T-helper 2 cell (primary cell): ENCODE results near the gene MBOAT1.
"Not testable (repeated sequence)": the region's sequence is repeated elsewhere in the genome, so short reads cannot be mapped to it uniquely, and the experiment has no call there.

ENCODE experiments used
- DNase-seq, 5 experiments: peaks; one replicate each; pipeline versions ENCODE4 v3.0.0 to v3.0.0-alpha.2; 2012 to 2022

MBOAT1 gene

DNA sequence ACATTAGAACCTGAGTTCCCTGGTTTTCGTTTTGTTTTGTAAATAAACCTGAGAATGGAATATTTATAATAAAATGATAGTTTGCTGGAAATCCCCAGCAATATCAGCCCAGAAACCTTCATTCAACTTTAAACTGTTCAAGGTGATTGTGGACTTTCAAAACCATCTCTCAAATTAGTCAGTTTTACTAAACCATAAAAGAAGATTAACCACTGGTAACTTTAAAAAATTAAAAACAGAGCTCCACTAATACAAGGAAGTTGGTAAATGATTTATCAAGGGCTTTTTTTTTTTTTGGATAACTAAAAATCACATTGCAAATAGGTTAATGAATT, 10.0 kb downstream of the MBOAT1 start:
- peak in 1 of 5 experiments; percentile 64 for DNase-seq

DNA sequence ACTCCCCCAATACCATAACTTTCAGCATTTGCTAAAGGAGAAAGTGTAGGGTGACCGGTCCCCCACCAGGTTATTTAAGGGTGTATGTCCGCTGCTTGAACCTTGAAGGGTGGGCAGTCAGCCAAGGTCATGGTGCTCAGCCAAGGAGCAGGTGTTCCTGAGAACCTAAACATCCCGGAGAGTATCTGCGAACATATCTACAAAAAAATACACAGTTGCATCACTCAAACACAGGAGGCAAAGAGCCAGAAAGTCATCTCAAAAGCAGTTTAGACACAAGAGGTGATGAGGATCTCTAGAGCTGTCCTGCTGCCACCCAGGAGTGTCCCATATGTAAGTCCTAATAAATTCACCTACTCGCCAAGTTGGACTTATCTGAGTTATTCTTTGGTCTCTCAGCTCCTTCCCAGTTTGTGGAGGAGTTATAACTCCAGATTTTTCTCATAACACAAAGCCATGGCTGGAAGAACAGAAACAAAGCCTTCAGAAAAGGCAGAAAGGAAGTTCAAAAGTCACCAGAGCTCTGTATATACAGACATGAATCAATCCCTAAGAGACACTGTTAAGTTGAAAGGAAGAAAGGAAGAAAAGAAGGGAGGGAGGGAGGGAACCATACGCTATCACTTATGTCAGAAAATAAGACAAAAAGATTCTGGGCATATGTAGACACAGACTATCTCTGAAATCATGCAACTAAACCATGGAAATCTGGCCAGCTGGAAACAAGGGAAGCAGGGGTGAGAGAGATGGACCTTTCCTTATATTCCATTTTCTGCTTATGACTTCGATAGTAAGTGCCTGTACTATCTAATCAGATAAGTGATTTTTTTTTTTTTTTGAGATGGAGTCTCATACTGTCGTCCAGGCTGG, 11.3 kb downstream of the MBOAT1 start:
- DNase-seq, result peak in 1 of 5 experiments; percentile 43

DNA sequence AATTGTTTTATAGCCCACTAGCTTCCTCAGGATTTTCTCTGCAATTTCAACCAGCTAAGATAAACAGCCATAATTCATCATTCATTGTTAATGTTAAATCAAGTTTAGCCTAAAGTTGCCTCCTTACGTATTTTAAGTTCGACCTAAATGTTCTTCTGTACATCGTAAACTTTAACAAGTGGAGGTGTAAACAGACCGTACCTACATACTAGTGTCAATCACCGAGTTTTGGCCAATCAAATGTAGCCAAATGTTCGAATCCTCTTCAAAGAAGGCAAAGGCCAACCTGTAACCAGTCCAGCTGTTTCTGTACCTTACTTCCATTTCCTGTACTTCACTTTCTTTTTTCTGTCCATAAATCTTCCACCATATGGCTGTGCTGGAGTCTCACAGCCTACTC, 13.5 kb downstream of the MBOAT1 start:
- DNase-seq, result no peak

DNA sequence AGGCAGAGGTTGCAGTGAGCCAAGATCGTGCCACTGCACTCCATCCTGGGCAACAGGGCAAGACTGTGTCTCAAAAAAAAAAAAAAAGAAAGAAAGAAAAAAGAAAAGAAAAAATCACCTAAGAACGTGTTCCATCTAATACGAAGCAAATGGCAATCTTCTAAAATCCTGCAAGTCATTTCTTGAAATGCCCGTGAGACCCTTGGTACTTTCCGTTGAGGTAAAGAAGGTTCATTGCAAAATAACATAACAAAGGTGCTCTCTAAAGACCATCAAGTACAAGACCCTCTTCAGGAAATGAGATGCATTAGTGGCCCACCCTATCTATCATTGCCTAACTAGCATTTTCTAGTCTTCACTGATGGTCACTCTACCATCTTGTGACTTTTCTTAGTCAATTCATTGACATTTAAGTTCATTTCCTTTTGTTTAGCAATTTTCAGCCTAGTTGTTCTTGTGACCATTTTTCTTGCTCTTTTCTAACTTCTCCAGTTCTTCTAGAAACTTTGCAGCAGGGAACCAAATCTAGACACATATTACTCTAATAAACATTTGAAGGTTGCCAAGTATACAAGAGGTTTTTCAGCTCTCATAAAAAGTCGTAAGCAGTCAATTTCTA, 14.0 kb downstream of the MBOAT1 start:
- DNase-seq, result no peak

DNA sequence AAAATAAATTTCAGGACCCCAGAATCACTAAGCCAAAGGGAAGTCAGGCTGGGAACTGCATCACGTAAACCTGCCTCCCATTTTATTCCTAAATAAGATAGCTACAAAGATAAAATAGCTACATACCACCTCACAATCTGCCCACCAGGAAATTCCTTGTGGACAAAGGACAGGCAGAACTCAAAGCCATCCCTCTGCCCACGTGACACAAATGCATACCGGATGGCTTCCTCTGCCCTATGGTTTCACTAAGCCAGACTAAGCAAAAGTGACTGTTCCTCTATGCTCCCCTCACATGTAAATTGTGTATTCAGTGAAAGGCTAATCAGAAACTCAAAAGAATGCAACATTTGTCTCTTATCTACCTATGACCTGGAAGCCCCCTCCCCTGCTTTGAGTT, 15.0 kb downstream of the MBOAT1 start:
- no peak for DNase-seq

GRCh38 chr6:20192625-20193024, 19.6 kb downstream of the MBOAT1 start:
- no peak for DNase-seq

- DNase-seq, result peak in 1 of 5 experiments; percentile 57
These were observed 20.3 kb downstream of the MBOAT1 start for GRCh38 chr6:20191992-20192391.

- peak in 1 of 5 experiments; percentile 82 for DNase-seq
These were observed 23.6 kb downstream of the MBOAT1 start for GRCh38 chr6:20188630-20189075.

DNA sequence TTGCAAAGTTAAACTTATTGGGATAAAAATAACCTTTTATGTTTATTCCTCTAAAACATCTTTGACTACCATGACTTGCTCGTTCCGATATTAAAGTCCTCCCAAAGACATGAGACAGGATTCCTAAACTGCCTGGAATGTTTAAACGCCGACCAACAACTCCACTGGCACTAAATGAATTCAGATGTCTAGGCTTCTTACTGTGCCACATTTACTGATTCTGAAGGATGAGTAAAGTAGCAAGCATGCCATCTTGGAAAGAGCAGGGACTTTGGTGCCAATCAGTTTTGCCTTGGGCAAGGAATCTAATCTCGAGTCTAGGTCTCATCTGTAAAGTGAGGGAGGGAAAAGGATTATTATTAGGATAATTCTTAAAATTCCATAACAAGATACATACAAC, 25.3 kb downstream of the MBOAT1 start:
- DNase-seq, result no peak

DNA sequence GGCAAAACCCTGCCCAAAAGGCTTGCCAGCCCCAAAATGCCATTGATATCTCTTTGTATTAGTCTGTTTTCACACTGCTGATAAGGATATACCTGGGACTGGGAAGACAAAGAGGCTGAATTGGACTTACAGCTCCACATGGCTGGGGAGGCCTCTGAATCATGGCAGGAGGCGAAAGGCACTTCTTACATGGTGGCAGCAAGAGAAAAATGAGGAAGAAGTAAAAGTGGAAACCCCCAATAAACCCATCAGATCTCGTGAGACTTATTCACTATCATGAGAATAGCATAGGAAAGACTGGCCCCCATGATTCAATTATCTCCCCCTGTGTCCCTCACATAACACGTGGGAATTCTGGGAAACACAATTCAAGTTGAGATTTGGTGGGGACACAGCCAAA, 28.6 kb downstream of the MBOAT1 start:
- no peak for DNase-seq

- DNase-seq, result no peak
These were observed 29.2 kb downstream of the MBOAT1 start for GRCh38 chr6:20182926-20183521.

- no peak for DNase-seq
These were observed 30.2 kb downstream of the MBOAT1 start for GRCh38 chr6:20182069-20182468.

DNA sequence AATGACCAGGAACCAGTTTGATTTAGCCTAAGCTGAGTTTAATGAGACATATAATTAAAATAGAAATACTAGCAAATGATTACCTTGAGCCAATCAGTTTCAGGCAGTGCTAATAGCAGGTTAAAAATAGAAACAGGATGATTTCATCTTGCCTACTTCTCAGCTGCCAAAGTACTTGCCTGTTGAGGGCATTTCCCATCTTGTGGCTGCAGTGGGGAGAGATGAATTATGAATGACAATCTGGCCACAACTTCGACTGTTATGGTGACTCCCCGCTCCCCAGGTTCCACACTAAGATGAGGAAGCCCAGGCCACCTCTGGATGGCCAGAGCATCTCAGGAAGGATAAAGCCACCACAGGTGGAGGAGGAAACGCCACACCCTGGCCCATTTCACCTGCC, 31.3 kb downstream of the MBOAT1 start:
- DNase-seq, result peak in 1 of 5 experiments; percentile 49

- DNase-seq, result not testable (repeated sequence)
These were observed 32.8 kb downstream of the MBOAT1 start for GRCh38 chr6:20179287-20180045.

DNA sequence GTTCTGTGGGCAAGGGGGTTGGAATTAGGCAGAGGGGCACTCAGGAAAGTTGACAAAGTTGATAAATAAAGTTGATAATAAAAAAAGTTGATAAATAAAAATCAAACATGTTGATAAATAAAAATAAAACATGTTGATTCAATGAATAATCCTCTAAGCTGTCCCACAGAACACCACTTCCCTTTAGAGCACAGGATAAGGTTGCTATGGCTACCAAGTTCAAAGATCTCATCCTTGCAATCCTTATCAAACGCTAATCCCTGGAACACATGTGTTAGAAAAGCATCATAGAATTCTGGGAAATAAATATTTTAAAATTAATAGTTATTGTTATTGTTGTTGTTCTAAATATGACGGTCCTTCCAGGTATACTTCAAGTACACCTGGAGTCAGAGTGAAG, 33.9 kb downstream of the MBOAT1 start:
- no peak for DNase-seq

DNA sequence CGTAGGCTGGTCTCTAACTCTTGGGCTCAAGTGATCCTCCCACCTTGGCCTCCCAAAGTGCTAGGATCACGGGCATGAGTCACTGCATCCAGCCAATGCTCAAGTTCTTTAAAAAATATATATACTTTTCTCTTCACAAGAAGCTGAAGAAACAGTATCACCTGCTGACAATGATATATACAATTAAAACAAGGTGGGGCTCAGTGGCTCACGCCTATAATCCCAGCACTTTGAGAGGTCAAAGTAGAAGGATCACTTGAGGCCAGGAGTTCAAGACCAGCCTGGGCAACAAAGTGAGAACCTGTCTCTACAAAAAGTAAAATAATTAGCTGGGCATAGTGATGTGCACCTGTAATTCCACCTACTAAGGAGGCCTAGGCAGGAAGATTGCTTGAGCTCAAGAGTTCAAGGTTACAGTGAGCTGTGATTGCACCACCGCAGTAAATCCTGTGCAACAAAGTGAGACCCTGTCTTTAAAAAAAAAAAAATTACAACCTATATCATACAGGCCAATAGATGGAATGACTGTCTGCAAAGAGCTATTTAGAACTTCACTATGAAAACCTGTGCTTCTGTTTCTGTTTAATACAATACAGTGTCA, 36.4 kb downstream of the MBOAT1 start:
- no peak for DNase-seq

GRCh38 chr6:20173833-20174792, 38.2 kb downstream of the MBOAT1 start:
- peak in 2 of 5 experiments; percentile 3 to 83 for DNase-seq

GRCh38 chr6:20172842-20173456, 39.3 kb downstream of the MBOAT1 start:
- DNase-seq, result no peak

- DNase-seq, result no peak
These were observed 41.7 kb downstream of the MBOAT1 start for GRCh38 chr6:20170455-20171148.

- DNase-seq, result no peak
These were observed 42.5 kb downstream of the MBOAT1 start for GRCh38 chr6:20169786-20170185.
